ENCODE data around the gene TRPM4.
"Not testable (repeated sequence)": the region's sequence is repeated elsewhere in the genome, so short reads cannot be mapped to it uniquely, and the experiment has no call there.

Gene TRPM4

DNA sequence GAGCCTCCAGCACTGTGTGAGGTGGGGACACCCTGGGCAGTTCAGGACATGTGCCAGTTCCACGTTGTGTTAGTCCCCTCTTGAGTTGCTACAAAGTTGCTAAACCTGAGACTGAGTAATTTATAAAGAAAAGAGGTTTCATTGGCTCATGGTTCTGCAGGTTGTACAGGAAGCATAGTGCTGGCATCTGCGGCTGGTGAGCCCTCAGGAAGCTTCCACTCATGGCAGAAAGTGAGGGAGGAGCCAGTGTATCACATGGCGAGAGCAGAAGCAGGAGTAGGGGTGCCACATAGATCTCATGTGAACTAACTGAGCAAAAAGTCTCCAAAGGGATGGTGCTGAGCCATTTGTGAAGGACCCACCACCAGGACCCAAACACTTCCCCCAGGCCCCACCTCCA is 33.2 kb downstream of the TRPM4 start:
- no peak for DNase-seq (ENCODE audit: low read depth in 2 of 2)

DNA sequence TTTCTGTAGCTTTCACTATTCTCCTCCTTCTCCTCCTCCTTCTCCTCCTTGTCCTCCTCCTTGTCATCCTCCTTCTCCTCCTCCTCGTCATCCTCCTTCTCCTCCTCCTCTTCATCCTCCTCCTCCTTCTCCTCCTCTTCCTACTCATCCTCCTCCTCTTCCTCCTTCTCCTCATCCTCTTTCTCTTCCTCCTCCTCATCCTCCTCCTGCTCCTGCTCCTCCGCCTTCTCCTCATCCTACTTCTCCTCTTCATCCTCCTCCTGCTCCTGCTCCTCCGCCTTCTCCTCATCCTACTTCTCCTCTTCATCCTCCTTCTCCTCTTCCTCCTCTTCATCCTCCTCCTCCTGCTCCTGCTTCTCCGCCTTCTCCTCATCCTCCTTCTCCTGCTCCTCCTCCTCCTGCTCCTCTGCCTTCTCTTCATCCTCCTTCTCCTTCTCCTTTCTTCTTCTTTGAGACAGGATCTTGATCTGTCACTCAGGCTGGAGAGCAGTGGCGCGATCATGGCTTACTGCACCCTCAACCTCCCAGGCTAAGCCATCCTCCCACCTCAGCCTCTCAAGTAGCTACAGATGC is 36.3 kb downstream of the TRPM4 start:
- DNase-seq (ENCODE audit: low read depth in 2 of 2): no peak

GRCh38 chr19:49194408-49194807 is 36.8 kb downstream of the TRPM4 start:
- no peak for DNase-seq (ENCODE audit: low read depth in 2 of 2)

GRCh38 chr19:49196527-49197240 is 39.1 kb downstream of the TRPM4 start:
- DNase-seq (ENCODE audit: low read depth in 2 of 2): no peak

DNA sequence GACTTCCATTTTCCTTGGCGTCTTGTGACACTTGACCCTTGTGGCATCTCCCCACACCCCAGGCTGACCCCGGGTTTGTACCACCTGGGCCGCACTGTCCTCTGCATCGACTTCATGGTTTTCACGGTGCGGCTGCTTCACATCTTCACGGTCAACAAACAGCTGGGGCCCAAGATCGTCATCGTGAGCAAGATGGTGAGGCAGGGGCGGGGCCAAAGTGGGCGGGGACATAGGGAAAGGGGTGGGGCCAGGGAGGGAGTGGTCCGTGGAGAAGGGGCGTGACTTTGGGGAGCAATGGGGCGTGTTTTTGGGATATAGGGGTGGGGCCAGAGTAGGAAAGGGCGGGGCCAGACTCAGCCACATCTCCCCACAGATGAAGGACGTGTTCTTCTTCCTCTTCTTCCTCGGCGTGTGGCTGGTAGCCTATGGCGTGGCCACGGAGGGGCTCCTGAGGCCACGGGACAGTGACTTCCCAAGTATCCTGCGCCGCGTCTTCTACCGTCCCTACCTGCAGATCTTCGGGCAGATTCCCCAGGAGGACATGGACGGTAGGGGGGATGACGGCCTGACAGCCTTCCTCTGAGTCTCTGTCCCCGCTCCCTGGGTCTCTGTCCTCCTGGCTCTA is 42.8 kb downstream of the TRPM4 start:
- DNase-seq (ENCODE audit: low read depth in 2 of 2): no peak

- DNase-seq (ENCODE audit: low read depth in 2 of 2): no peak
These were observed 43.5 kb downstream of the TRPM4 start for GRCh38 chr19:49201042-49201441.

DNA sequence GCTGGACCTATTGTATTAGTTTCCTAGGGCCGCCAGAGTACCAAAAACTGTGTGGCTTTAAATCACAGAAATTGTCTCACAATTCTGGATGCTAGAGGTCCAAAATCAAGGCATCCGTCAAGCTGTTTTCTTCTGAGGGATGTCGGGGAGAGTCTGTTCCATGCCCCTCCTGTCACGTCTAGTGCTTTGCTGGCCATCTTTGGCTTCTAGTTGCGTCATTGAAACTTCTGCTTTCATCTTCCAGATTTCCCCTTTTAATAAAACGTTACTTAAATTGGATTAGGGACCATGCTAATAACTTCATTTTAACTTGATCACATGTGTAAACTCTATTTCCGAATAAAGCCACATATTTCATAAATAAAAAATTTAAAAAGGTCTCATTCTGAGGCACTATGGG is 47.5 kb downstream of the TRPM4 start:
- no peak for DNase-seq (ENCODE audit: low read depth in 2 of 2)

DNA sequence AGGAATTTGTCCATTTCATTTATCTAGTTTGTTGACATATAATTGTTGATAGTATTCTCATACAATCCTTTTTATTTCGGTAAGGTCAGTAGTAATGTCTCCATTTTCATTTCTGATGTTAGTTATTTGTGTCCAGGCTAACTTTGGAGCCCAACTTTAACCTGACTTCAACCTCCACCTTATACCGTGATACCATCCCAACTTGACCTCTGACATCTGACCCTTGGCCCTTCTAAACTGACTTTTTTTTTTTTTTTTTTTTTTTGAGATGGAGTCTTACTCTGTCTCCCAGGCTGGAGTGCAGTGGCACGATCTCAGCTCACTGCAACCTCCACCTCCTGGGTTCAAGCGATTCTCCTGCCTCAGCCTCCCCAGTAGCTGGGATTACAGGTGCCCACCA is 51.9 kb downstream of the TRPM4 start:
- DNase-seq (ENCODE audit: low read depth in 2 of 2): not testable (repeated sequence)

DNA sequence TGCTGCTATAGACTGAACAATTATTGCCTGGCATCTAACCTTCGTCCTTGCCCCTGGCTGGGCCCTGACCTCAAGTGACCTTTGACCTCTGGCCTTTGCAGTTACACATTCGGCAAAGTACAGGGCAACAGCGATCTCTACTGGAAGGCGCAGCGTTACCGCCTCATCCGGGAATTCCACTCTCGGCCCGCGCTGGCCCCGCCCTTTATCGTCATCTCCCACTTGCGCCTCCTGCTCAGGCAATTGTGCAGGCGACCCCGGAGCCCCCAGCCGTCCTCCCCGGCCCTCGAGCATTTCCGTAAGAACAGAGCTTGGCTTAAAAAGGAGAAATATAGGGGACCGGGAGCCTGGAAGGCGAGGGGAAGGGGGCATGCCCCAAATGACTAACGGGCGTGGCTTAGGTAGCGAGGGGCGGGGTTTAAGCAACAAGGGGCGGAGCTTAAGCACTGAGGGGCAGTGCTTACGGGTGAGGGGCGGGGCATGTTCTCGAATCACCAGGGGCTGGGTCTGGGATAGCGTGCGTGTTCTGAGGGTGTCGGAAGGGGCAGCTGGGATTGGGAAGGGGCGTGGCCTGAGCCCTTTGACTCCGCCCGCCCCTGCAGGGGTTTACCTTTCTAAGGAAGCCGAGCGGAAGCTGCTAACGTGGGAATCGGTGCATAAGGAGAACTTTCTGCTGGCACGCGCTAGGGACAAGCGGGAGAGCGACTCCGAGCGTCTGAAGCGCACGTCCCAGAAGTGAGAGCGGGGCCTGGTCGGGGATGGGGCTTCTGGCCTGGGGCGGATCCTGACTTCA is 52.7 kb downstream of the TRPM4 start:
- no peak for DNase-seq (ENCODE audit: low read depth in 2 of 2)

- DNase-seq (ENCODE audit: low read depth in 2 of 2): no peak
These were observed 53.4 kb downstream of the TRPM4 start for GRCh38 chr19:49210901-49211451.

DNA sequence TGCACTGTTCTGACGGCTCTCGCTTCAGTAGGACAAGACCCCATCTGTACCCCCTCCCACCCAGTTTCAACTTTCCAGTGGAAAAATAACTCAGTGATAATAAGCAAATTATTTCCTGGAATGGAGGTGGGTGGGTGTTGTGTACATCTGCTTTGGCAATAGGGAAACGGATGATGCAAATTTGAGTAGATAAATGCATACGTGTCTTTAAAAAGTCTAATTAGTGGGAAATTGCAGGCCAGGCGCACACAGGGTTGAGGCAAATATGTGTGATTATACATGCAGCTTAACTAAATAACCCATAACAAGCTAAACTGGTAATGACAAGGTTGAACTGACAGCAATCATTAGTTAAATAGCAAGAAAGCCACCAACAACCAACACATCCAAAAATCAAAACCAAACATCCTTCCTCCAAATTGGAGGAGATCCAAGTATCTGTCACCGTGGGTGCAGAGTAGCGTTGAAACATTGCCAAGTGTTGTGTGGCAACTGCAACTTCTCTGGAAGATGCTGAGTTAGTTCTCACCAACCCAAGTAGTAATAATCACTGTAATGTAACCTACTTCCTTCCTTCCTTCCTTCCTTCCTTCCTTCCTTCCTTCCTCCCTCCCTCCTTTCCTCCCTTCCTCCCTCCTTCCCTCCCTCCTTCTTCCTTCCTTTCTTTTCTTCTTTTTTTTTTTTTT is 54.6 kb downstream of the TRPM4 start:
- DNase-seq (ENCODE audit: low read depth in 2 of 2): no peak

DNA sequence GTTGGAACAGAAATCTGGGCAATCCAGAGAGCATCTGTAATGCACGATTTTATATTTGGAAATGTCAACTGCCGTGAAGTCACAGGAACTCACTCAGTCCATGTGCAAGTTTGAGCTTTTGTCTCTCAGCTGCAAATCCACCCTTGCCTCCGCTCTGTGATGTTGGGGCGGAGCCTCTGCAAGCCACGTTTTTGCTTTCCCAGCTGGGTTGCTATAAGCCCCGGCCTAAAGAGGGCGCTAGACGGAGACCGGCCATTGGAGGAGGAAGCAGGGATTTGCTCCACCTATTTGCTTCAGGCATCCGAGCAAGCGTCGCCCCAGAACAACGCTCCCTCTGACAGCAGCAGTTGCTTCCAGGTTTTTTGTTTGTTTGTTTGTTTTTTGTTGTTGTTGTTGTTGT is 56.2 kb downstream of the TRPM4 start:
- DNase-seq (ENCODE audit: low read depth in 2 of 2): no peak

- no peak for DNase-seq (ENCODE audit: low read depth in 2 of 2)
These were observed 57.1 kb downstream of the TRPM4 start for GRCh38 chr19:49214701-49215100.

- no peak for DNase-seq (ENCODE audit: low read depth in 2 of 2)
These were observed 58.5 kb downstream of the TRPM4 start for GRCh38 chr19:49216071-49216470.

DNA sequence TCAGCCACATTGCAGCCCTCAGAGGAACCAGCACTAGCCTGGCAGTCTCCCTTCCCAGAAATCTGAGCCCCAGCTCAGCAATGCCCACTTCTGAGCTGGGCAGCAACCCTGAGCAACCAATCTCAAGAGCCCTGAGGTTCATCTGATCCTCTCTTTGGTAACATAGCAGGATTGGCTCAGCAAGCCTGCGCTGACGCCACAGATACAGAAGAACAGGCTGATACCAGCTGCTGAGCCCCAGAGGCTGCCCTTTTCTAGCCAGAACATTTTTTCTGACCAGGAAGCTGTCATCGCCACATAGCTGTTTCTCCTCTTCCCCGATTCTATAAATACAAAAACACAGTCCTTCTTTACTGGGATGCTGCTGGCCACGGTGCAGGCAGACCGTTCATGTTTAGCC is 59.8 kb downstream of the TRPM4 start:
- no peak for DNase-seq (ENCODE audit: low read depth in 2 of 2)

- DNase-seq (ENCODE audit: low read depth in 2 of 2): no peak
These were observed 64.4 kb downstream of the TRPM4 start for GRCh38 chr19:49222011-49222410.

DNA sequence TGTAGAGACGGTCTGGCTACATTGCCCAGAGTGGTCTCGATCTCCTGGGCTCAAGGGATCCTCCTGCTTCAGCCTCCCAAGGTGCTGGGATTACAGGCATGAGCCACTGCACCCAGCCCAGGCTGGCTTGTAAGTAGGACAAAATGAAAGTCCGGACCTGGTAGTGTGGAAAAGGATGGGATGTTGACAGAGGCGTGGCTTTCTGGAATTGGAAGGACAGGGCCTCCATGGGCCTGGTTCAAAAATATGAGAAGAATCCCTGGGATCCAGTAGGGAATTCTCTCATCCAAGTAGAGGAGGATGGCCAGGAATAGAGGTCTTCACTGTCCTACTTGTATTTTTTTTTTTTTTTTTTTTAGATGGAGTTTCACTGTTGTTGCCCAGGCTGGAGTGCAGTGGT is 64.9 kb downstream of the TRPM4 start:
- DNase-seq (ENCODE audit: low read depth in 2 of 2): no peak

GRCh38 chr19:49223472-49223871 is 65.9 kb downstream of the TRPM4 start:
- DNase-seq (ENCODE audit: low read depth in 2 of 2): no peak

GRCh38 chr19:49224441-49224840 is 66.8 kb downstream of the TRPM4 start:
- DNase-seq (ENCODE audit: low read depth in 2 of 2): not testable (repeated sequence)

DNA sequence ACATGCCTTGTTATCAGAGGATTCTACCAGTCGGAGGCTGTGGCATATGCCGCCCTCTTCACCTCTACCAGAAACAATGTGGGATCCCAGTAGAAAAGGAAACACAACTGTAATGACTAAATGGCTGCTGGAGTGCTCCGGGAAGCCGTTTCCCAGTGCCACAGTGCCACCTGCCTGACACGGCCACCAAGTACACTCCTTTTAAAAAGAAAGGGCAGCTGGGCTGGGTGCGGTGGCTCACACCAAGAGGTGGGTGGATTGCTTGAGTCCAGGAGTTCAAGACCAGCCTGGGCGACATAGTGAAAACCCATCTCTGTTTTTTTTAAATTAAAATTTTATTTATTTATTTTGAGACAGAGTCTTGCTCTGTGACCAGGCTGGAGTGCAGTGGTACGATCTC is 67.3 kb downstream of the TRPM4 start:
- DNase-seq (ENCODE audit: low read depth in 2 of 2): no peak

- no peak for DNase-seq (ENCODE audit: low read depth in 2 of 2)
These were observed 71.8 kb downstream of the TRPM4 start for GRCh38 chr19:49229416-49229815.

GRCh38 chr19:49231389-49231788 is 73.8 kb downstream of the TRPM4 start:
- DNase-seq (ENCODE audit: low read depth in 2 of 2): no peak

Data from stimulated activated CD8-positive, alpha-beta memory T cell treated with anti-CD3 and anti-CD28 coated beads, Interleukin-15, amount 100 ng/mL, for 4 hours (primary cell).